Measurements from ENCODE around the gene PCMT1. TPM values are rescaled to one million over a fixed set of nuclear protein-coding genes. Genes with fewer than 3 reads are reported as not detected.
"Not testable (repeated sequence)": the region's sequence is repeated elsewhere in the genome, so short reads cannot be mapped to it uniquely, and the experiment has no call there.

PCMT1 gene
- total and polyA plus RNA-seq, 9 donors = 59.1 to 77.9 (median 72.3) TPM

- WGBS (ENCODE audit: insufficient coverage) = no CpG with 5 or more reads among the region's 4 CpGs
- Histone ChIP-seq H3K36me3 (ENCODE audit: control insufficient read depth, insufficient read depth, low read length) (peaks cover 20% of the 10 kb centered on the region), H3K4me1 (ENCODE audit: control insufficient read depth, insufficient read depth, low read length) (peaks cover 13% of the 10 kb centered on the region)
- H3K27me3 ChIP-seq (ENCODE audit: control insufficient read depth, insufficient read depth, low read length); H3K27ac ChIP-seq (ENCODE audit: low read length); H3K9me3 ChIP-seq (replicated peaks; ENCODE audit: control insufficient read depth, low read depth, low read length); H3K4me3 ChIP-seq (ENCODE audit: low read length); DNase-seq: not testable (repeated sequence)
These were observed 98.8 kb downstream of the PCMT1 start for GRCh38 chr6:149848343-149848742.

GRCh38 chr6:149851461-149852110, 102.0 kb downstream of the PCMT1 start:
- WGBS (ENCODE audit: insufficient coverage) = no CpG with 5 or more reads among the region's 5 CpGs
- peaks cover 7% of the 10 kb centered on the region for H3K4me1 ChIP-seq (ENCODE audit: control insufficient read depth, insufficient read depth, low read length)
- H3K27me3 ChIP-seq (ENCODE audit: control insufficient read depth, insufficient read depth, low read length) = peaks cover 3% of the 10 kb centered on the region
- no peaks in the 10 kb centered on the region for H3K9me3 ChIP-seq (replicated peaks; ENCODE audit: control insufficient read depth, low read depth, low read length)
- no peak overlapping the region for H3K27ac ChIP-seq (ENCODE audit: low read length)
- no peak for DNase-seq
- peaks cover 14% of the 10 kb centered on the region for H3K36me3 ChIP-seq (ENCODE audit: control insufficient read depth, insufficient read depth, low read length)
- H3K4me3 ChIP-seq (ENCODE audit: low read length) = no peak overlapping the region

- H3K27me3 ChIP-seq (ENCODE audit: control insufficient read depth, insufficient read depth, low read length) = peaks cover 3% of the 10 kb centered on the region
- DNase-seq = no peak
- 79% methylated on average over 5 of the region's 6 CpGs for WGBS (ENCODE audit: insufficient coverage)
- H3K4me1 ChIP-seq (ENCODE audit: control insufficient read depth, insufficient read depth, low read length) = peaks cover 4% of the 10 kb centered on the region
- no peaks in the 10 kb centered on the region for H3K9me3 ChIP-seq (replicated peaks; ENCODE audit: control insufficient read depth, low read depth, low read length)
- H3K27ac ChIP-seq (ENCODE audit: low read length) = no peak overlapping the region
- peaks cover 14% of the 10 kb centered on the region for H3K36me3 ChIP-seq (ENCODE audit: control insufficient read depth, insufficient read depth, low read length)
- no peak overlapping the region for H3K4me3 ChIP-seq (ENCODE audit: low read length)
These were observed 102.6 kb downstream of the PCMT1 start for GRCh38 chr6:149852180-149852579.

- Histone ChIP-seq H3K4me3 (ENCODE audit: low read length) (no peak overlapping the region), H3K9me3 (replicated peaks; ENCODE audit: control insufficient read depth, low read depth, low read length) (no peaks in the 10 kb centered on the region), H3K4me1 (ENCODE audit: control insufficient read depth, insufficient read depth, low read length) (no peaks in the 10 kb centered on the region), H3K27me3 (ENCODE audit: control insufficient read depth, insufficient read depth, low read length) (peaks cover 3% of the 10 kb centered on the region), H3K36me3 (ENCODE audit: control insufficient read depth, insufficient read depth, low read length) (peaks cover 14% of the 10 kb centered on the region), H3K27ac (ENCODE audit: low read length) (no peak overlapping the region)
- 93% methylated on average over 6 of the region's 12 CpGs for WGBS (ENCODE audit: insufficient coverage)
- no peak for DNase-seq
These were observed 103.3 kb downstream of the PCMT1 start for GRCh38 chr6:149852881-149853280.

- H3K27me3 ChIP-seq (ENCODE audit: control insufficient read depth, insufficient read depth, low read length); DNase-seq; H3K27ac ChIP-seq (ENCODE audit: low read length); H3K4me3 ChIP-seq (ENCODE audit: low read length); H3K4me1 ChIP-seq (ENCODE audit: control insufficient read depth, insufficient read depth, low read length); H3K9me3 ChIP-seq (replicated peaks; ENCODE audit: control insufficient read depth, low read depth, low read length): not testable (repeated sequence)
- peaks cover 14% of the 10 kb centered on the region for H3K36me3 ChIP-seq (ENCODE audit: control insufficient read depth, insufficient read depth, low read length)
- no CpG with 5 or more reads among the region's 4 CpGs for WGBS (ENCODE audit: insufficient coverage)
These were observed 104.5 kb downstream of the PCMT1 start for GRCh38 chr6:149854017-149854416.

- 47% methylated on average over 6 of the region's 6 CpGs for WGBS (ENCODE audit: insufficient coverage)
- H3K27ac ChIP-seq (ENCODE audit: low read length) = no peak overlapping the region
These were observed 105.0 kb downstream of the PCMT1 start for GRCh38 chr6:149854532-149854931.

GRCh38 chr6:149855040-149855654, 105.6 kb downstream of the PCMT1 start:
- WGBS (ENCODE audit: insufficient coverage) = 100% methylated on average over 1 of the region's 5 CpGs
- Histone ChIP-seq H3K9me3 (replicated peaks; ENCODE audit: control insufficient read depth, low read depth, low read length) (no peaks in the 10 kb centered on the region), H3K4me1 (ENCODE audit: control insufficient read depth, insufficient read depth, low read length) (peaks cover 2% of the 10 kb centered on the region), H3K27ac (ENCODE audit: low read length) (no peak overlapping the region), H3K27me3 (ENCODE audit: control insufficient read depth, insufficient read depth, low read length) (no peaks in the 10 kb centered on the region), H3K4me3 (ENCODE audit: low read length) (no peak overlapping the region), H3K36me3 (ENCODE audit: control insufficient read depth, insufficient read depth, low read length) (peaks cover 10% of the 10 kb centered on the region)
- DNase-seq = no peak

More at GRCh38 chr6:149854532-149854931, 105.0 kb downstream of the PCMT1 start:
- peaks cover 14% of the 10 kb centered on the region for H3K36me3 ChIP-seq (ENCODE audit: control insufficient read depth, insufficient read depth, low read length)
- no peak overlapping the region for H3K4me3 ChIP-seq (ENCODE audit: low read length)
- H3K9me3 ChIP-seq (replicated peaks; ENCODE audit: control insufficient read depth, low read depth, low read length) = no peaks in the 10 kb centered on the region
- DNase-seq = no peak
- H3K27me3 ChIP-seq (ENCODE audit: control insufficient read depth, insufficient read depth, low read length) = peaks cover 3% of the 10 kb centered on the region
- no peaks in the 10 kb centered on the region for H3K4me1 ChIP-seq (ENCODE audit: control insufficient read depth, insufficient read depth, low read length)

GRCh38 chr6:149855741-149856140, 106.2 kb downstream of the PCMT1 start:
- Histone ChIP-seq H3K27ac (ENCODE audit: low read length) (no peak overlapping the region), H3K4me3 (ENCODE audit: low read length) (no peak overlapping the region), H3K4me1 (ENCODE audit: control insufficient read depth, insufficient read depth, low read length) (peaks cover 7% of the 10 kb centered on the region), H3K9me3 (replicated peaks; ENCODE audit: control insufficient read depth, low read depth, low read length) (no peaks in the 10 kb centered on the region), H3K36me3 (ENCODE audit: control insufficient read depth, insufficient read depth, low read length) (peaks cover 9% of the 10 kb centered on the region), H3K27me3 (ENCODE audit: control insufficient read depth, insufficient read depth, low read length) (no peaks in the 10 kb centered on the region)
- WGBS (ENCODE audit: insufficient coverage) = no CpG with 5 or more reads among the region's 2 CpGs
- DNase-seq = no peak

- 65% methylated on average over 4 of the region's 10 CpGs for WGBS (ENCODE audit: insufficient coverage)
- Histone ChIP-seq H3K4me3 (ENCODE audit: low read length) (no peak overlapping the region), H3K27me3 (ENCODE audit: control insufficient read depth, insufficient read depth, low read length) (no peaks in the 10 kb centered on the region), H3K27ac (ENCODE audit: low read length) (no peak overlapping the region), H3K9me3 (replicated peaks; ENCODE audit: control insufficient read depth, low read depth, low read length) (no peaks in the 10 kb centered on the region), H3K4me1 (ENCODE audit: control insufficient read depth, insufficient read depth, low read length) (peaks cover 9% of the 10 kb centered on the region), H3K36me3 (ENCODE audit: control insufficient read depth, insufficient read depth, low read length) (peaks cover 9% of the 10 kb centered on the region)
- DNase-seq = no peak
These were observed 106.9 kb downstream of the PCMT1 start for GRCh38 chr6:149856256-149856994.

- no peaks in the 10 kb centered on the region for H3K9me3 ChIP-seq (replicated peaks; ENCODE audit: control insufficient read depth, low read depth, low read length)
- H3K27ac ChIP-seq (ENCODE audit: low read length) = no peak overlapping the region
- H3K27me3 ChIP-seq (ENCODE audit: control insufficient read depth, insufficient read depth, low read length) = peaks cover 2% of the 10 kb centered on the region
- peaks cover 3% of the 10 kb centered on the region for H3K36me3 ChIP-seq (ENCODE audit: control insufficient read depth, insufficient read depth, low read length)
- DNase-seq = no peak
- H3K4me3 ChIP-seq (ENCODE audit: low read length) = no peak overlapping the region
- peaks cover 16% of the 10 kb centered on the region for H3K4me1 ChIP-seq (ENCODE audit: control insufficient read depth, insufficient read depth, low read length)
- WGBS (ENCODE audit: insufficient coverage) = 80% methylated on average over 1 of the region's 5 CpGs
These were observed 108.0 kb downstream of the PCMT1 start for GRCh38 chr6:149857541-149857940.
